HPDE6-E6E7 (cell line): ENCODE results near the gene RPS6KA2.

Experiments
- DNase-seq: peaks from one replicate; pipeline ENCODE4 v3.0.0; 2011; ENCODE audit warnings: missing footprints; ENCODE audit errors: extremely low spot score

The RPS6KA2 gene

GRCh38 chr6:166485651-166486535 lies 141.2 kb downstream of the RPS6KA2 start:
- no peak for DNase-seq

DNA sequence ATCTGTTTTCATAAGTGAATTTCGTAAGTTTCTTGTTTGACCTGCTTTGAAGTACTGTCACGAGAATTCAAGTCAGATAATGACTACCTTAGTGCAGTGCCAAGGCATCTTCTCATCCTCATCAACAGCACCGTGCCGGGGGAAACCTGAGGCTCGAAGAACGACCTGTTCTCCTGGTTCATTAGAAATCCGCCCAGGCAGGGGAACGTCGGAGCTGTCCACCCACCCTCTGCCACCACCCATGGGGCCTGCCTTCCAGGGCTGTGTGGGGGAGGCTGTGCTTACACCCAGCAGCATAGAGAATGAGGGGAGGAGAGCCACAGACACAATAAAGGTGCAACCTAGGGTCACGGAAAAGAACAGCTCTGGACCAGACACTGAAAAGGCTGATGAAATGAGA lies 142.2 kb downstream of the RPS6KA2 start:
- no peak for DNase-seq

GRCh38 chr6:166483573-166484250 lies 143.3 kb downstream of the RPS6KA2 start:
- DNase-seq: no peak

GRCh38 chr6:166483026-166483425 lies 144.0 kb downstream of the RPS6KA2 start:
- no peak for DNase-seq

GRCh38 chr6:166478782-166479592 lies 148.1 kb downstream of the RPS6KA2 start:
- DNase-seq: no peak

DNA sequence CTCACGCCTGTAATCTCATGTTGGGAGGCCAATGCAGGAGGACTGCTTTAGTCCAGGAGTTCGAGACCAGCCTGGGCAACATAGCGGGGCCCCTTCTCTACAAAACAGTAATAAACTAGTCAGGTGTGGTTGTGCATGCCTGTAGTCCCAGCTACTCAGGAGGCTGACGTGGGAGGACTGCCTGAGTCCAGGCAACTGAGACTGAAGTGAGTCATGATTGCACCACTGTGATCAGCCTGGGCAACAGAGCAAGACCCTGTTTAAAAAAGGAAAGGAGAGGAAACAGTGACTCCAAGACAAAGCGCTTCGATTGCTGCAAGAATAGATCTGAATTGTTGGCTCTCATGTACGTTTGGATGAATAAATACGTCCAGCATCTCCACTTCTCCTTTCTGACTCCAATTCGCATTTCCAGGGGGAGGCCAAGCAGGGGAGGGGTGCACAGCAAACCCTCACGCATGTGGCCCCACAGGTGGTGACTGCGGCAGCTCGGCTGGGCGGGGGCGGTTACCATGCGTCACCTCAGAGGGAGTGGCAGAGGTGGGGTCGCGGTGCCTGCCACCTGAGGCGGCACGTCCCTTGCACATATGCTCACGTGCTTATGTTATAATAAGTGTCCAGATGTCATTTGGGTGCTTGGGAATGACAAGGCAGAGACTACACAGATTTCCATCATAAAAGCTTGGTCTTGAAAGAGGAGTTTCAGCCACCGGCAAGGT lies 149.2 kb downstream of the RPS6KA2 start:
- no peak for DNase-seq

DNA sequence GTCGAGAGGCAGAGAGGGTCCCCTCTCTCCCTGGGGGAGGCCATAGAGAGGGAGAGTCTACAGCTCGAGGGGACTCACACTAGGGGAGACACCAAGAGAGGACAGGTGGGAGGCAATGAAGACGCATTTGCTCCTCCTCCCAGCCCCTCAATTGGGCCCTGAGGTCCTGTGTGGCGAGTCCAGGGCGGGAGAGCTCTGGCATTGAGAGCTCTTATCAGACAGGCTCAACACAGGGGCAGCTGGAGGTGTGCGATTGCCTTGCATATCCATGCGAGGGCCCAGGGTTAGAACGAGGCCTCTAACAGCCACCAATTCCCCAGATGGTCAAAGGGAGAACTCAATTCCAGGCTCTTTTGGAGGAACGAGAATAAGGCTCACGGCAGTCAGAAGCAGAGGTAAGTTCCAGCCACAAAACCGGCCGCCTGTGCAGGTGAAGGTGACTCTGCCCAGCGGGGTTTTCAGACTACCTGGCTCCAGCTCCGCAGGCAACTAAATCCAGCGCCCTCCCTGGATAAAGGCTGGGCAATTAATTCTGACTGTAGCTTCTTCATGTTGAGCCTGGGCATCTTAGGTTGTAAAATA lies 150.3 kb downstream of the RPS6KA2 start:
- DNase-seq: no peak

- DNase-seq: no peak
Observed at GRCh38 chr6:166476061-166476591, 150.9 kb downstream of the RPS6KA2 start.

- DNase-seq: no peak
Observed at GRCh38 chr6:166474721-166475565, 152.1 kb downstream of the RPS6KA2 start.

DNA sequence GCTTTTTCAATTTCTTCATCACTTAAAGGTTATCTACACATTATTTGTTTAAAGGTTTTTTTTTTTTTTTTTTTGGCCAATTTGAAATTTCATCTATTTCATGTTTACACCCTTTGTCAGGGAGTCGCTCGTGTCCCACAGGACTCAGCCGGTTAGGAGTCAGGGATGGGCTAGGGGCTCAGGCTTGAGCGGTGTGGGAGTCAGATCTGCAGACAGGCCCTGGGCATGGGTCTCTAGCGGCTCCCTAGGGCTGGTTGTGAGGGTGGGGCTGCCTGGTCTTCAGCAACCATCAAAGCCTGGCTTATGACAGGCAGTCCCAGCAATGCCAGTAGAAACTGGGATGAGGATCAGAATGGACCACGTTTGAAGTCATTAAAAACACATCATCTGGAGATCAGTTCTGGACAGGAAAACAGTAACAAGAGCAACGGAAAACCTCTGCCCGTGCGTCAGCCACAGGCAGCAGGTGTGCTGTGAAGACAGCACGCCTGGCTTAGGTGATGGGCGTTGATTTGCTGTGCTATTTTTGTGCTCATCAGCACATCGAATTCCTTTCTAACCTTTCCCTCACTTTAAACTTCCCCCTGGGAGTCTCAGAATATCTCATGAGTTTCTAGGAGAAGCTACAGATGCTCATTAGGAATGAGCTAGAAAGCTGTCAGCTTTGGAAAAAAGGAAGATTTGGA lies 153.0 kb downstream of the RPS6KA2 start:
- no peak for DNase-seq

DNA sequence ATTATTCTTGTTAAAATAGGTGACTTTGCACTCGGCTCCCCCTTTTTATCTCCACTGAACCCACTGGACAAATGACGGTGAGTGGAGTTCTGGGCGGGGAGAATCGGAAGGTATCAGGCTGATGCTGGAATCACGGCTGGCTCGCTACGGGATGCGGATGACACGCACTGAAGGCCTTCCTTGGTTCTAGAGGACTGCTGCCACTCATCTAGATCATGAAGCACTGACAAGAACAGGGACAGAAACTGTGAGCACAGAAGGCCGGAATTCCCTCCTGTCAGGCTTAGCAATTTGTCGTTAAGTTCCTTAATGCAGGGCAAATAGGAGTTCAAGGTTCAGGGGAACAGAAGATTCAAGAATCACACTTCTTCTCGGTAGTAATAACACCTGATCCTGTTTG lies 154.4 kb downstream of the RPS6KA2 start:
- DNase-seq: no peak

- no peak for DNase-seq
Observed at GRCh38 chr6:166471797-166472260, 155.2 kb downstream of the RPS6KA2 start.

GRCh38 chr6:166470863-166471410 lies 156.1 kb downstream of the RPS6KA2 start:
- DNase-seq: no peak

GRCh38 chr6:166470029-166470862 lies 156.8 kb downstream of the RPS6KA2 start:
- peak; percentile 86 for DNase-seq

GRCh38 chr6:166469426-166469961 lies 157.6 kb downstream of the RPS6KA2 start:
- DNase-seq: no peak

- DNase-seq: no peak
Observed at GRCh38 chr6:166467436-166468000, 159.5 kb downstream of the RPS6KA2 start.
